ENCODE data around the gene GARIN5B. TPM values are rescaled to one million over a fixed set of nuclear protein-coding genes. Genes with fewer than 3 reads are reported as not detected.
"Not testable (repeated sequence)": the region's sequence is repeated elsewhere in the genome, so short reads cannot be mapped to it uniquely, and the experiment has no call there.

GARIN5B gene
- total and polyA plus RNA-seq, 4 experiments from 2014 or later, result not detected

- Histone ChIP-seq H3K9me3 (ENCODE audit: control insufficient read depth in 1 of 2, low read length in 2 of 2) (no peaks in the 10 kb centered on the region), H3K27me3 (ENCODE audit: insufficient read depth, low read length) (no peaks in the 10 kb centered on the region), H3K4me3 (ENCODE audit: low read length in 2 of 2) (peak overlapping the region; percentile 28 to 63), H3K4me1 (ENCODE audit: insufficient read depth, low read length) (peaks cover 24% of the 10 kb centered on the region), H3K36me3 (ENCODE audit: insufficient read depth, low read length) (peaks cover 22% of the 10 kb centered on the region), H3K27ac (ENCODE audit: low read depth, low read length) (peak overlapping the region; percentile 99)
- H3K4me3 Mint-ChIP-seq, result peak overlapping the region; percentile 76 to 95 (median 82)
- peak in 1 of 5 donors; percentile 52 for DNase-seq
- no peaks in the 10 kb centered on the region for H3K27me3 Mint-ChIP-seq
- ChIA-PET CTCF (ENCODE audit: partially characterized antibody) (interaction anchor here (2.4 kb wide), 1 partner anchor 12 kb away, joined by 14 read pairs; no protein-coding TSS in a partner anchor), POLR2A (ENCODE audit: partially characterized antibody) (interaction anchor here (0.6 to 8.5 kb wide), 24 partner anchors 8 to 1270 kb away, joined by 3 to 247 read pairs (median 6); partner anchors contain the start of genes BRSK1, CNOT3, FIZ1 and HSPBP1)
- intact Hi-C loops (cut with micrococcal nuclease), result loop anchor here (5.0 kb wide), 1 partner anchor 235 kb away; the partner anchor contains the start of genes ZNF580 and ZNF581
- peaks cover 22 to 32% (median 28%) of the 10 kb centered on the region in 4 donors for H3K4me1 Mint-ChIP-seq
- peak overlapping the region; percentile 84 to 99 (median 93) for H3K27ac Mint-ChIP-seq
- peaks cover 0 to 17% (median 0%) of the 10 kb centered on the region in 8 donors for H3K9me3 Mint-ChIP-seq
- H3K36me3 Mint-ChIP-seq, result peaks cover 20 to 44% of the 10 kb centered on the region in 2 donors
Observed at GRCh38 chr19:55406826-55407549, 43.9 kb upstream of the GARIN5B start.

GRCh38 chr19:55406091-55406825, 43.2 kb upstream of the GARIN5B start:
- intact Hi-C loops (cut with micrococcal nuclease), result loop anchor here (5.0 kb wide), 1 partner anchor 236 kb away; the partner anchor contains the start of genes ZNF580 and ZNF581
- peaks cover 24% of the 10 kb centered on the region for H3K4me1 ChIP-seq (ENCODE audit: insufficient read depth, low read length)
- Mint-ChIP-seq H3K9me3 (peaks cover 0 to 17% (median 0%) of the 10 kb centered on the region in 8 donors), H3K36me3 (peaks cover 24 to 47% of the 10 kb centered on the region in 2 donors), H3K27ac (peak overlapping the region; percentile 84 to 99 (median 93)), H3K4me1 (peaks cover 22 to 32% (median 28%) of the 10 kb centered on the region in 4 donors), H3K27me3 (no peaks in the 10 kb centered on the region), H3K4me3 (peak overlapping the region; percentile 76 to 95 (median 82))
- ChIA-PET CTCF (ENCODE audit: partially characterized antibody) (no interaction called here), POLR2A (ENCODE audit: partially characterized antibody) (interaction anchor here (0.7 to 8.5 kb wide), 9 partner anchors 18 to 1269 kb away, joined by 3 to 247 read pairs (median 8); partner anchors contain the start of genes CNOT3, HSPBP1, PPP1R12C and PPP6R1)
- no peak for DNase-seq
- peak overlapping the region; percentile 28 to 63 for H3K4me3 ChIP-seq (ENCODE audit: low read length in 2 of 2)
- H3K36me3 ChIP-seq (ENCODE audit: insufficient read depth, low read length), result peaks cover 26% of the 10 kb centered on the region
- H3K27ac ChIP-seq (ENCODE audit: low read depth, low read length), result peak overlapping the region; percentile 99
- H3K27me3 ChIP-seq (ENCODE audit: insufficient read depth, low read length), result no peaks in the 10 kb centered on the region
- H3K9me3 ChIP-seq (ENCODE audit: control insufficient read depth in 1 of 2, low read length in 2 of 2), result no peaks in the 10 kb centered on the region

GRCh38 chr19:55405638-55406037, 42.6 kb upstream of the GARIN5B start:
- Histone ChIP-seq H3K27ac (ENCODE audit: low read depth, low read length) (peak overlapping the region; percentile 18), H3K9me3 (ENCODE audit: control insufficient read depth in 1 of 2, low read length in 2 of 2) (no peaks in the 10 kb centered on the region), H3K36me3 (ENCODE audit: insufficient read depth, low read length) (peaks cover 28% of the 10 kb centered on the region), H3K27me3 (ENCODE audit: insufficient read depth, low read length) (no peaks in the 10 kb centered on the region), H3K4me1 (ENCODE audit: insufficient read depth, low read length) (peaks cover 24% of the 10 kb centered on the region), H3K4me3 (ENCODE audit: low read length in 2 of 2) (no peak overlapping the region)
- Mint-ChIP-seq H3K36me3 (peaks cover 25 to 53% of the 10 kb centered on the region in 2 donors), H3K27ac (peak overlapping the region; percentile 49 to 99 (median 93)), H3K27me3 (no peaks in the 10 kb centered on the region), H3K4me3 (peak overlapping the region in 7 of 8 donors; percentile 76 to 95 (median 81)), H3K4me1 (peaks cover 22 to 32% (median 28%) of the 10 kb centered on the region in 4 donors), H3K9me3 (peaks cover 0 to 17% (median 0%) of the 10 kb centered on the region in 8 donors)
- ChIA-PET CTCF (ENCODE audit: partially characterized antibody) (no interaction called here), POLR2A (ENCODE audit: partially characterized antibody) (interaction anchor here (0.7 to 8.5 kb wide), 4 partner anchors 17 to 149 kb away, joined by 3 to 247 read pairs (median 32); partner anchors contain the start of genes HSPBP1, PPP6R1, RPL28 and TMEM238)
- no peak for DNase-seq
- intact Hi-C loops (cut with micrococcal nuclease), result loop anchor here (5.0 kb wide), 1 partner anchor 237 kb away; the partner anchor contains the start of genes ZNF580 and ZNF581

- Histone ChIP-seq H3K27me3 (ENCODE audit: insufficient read depth, low read length) (no peaks in the 10 kb centered on the region), H3K9me3 (ENCODE audit: control insufficient read depth in 1 of 2, low read length in 2 of 2) (no peaks in the 10 kb centered on the region), H3K36me3 (ENCODE audit: insufficient read depth, low read length) (peaks cover 31% of the 10 kb centered on the region), H3K4me3 (ENCODE audit: low read length in 2 of 2) (no peak overlapping the region), H3K4me1 (ENCODE audit: insufficient read depth, low read length) (peaks cover 18% of the 10 kb centered on the region), H3K27ac (ENCODE audit: low read depth, low read length) (no peak overlapping the region)
- CTCF ChIA-PET (ENCODE audit: partially characterized antibody), result no interaction called here
- intact Hi-C loops (cut with micrococcal nuclease), result no loop called here
- DNase-seq, result no peak
- Mint-ChIP-seq H3K4me3 (no peak overlapping the region), H3K36me3 (peaks cover 32 to 55% of the 10 kb centered on the region in 2 donors), H3K27ac (no peak overlapping the region), H3K27me3 (no peaks in the 10 kb centered on the region), H3K9me3 (peaks cover 0 to 4% (median 0%) of the 10 kb centered on the region in 8 donors), H3K4me1 (peaks cover 21 to 35% (median 28%) of the 10 kb centered on the region in 4 donors)
- POLR2A ChIA-PET (ENCODE audit: partially characterized antibody), result interaction anchor here (1.3 to 8.5 kb wide), 2 partner anchors 14 to 64 kb away, joined by 6 to 247 read pairs; partner anchors contain the start of genes RPL28 and TMEM238
Observed at GRCh38 chr19:55402509-55402908, 39.4 kb upstream of the GARIN5B start.

GRCh38 chr19:55401390-55401789, 38.3 kb upstream of the GARIN5B start:
- H3K9me3 Mint-ChIP-seq; H3K4me3 ChIP-seq (ENCODE audit: low read length in 2 of 2); DNase-seq; H3K27ac ChIP-seq (ENCODE audit: low read depth, low read length); H3K4me3 Mint-ChIP-seq; H3K9me3 ChIP-seq (ENCODE audit: control insufficient read depth in 1 of 2, low read length in 2 of 2); H3K27me3 Mint-ChIP-seq; H3K27ac Mint-ChIP-seq; H3K27me3 ChIP-seq (ENCODE audit: insufficient read depth, low read length); intact Hi-C loops (cut with micrococcal nuclease); CTCF ChIA-PET (ENCODE audit: partially characterized antibody): not testable (repeated sequence)
- Histone ChIP-seq H3K36me3 (ENCODE audit: insufficient read depth, low read length) (peaks cover 31% of the 10 kb centered on the region), H3K4me1 (ENCODE audit: insufficient read depth, low read length) (peaks cover 12% of the 10 kb centered on the region)
- Mint-ChIP-seq H3K4me1 (peaks cover 17 to 28% (median 22%) of the 10 kb centered on the region in 4 donors), H3K36me3 (peaks cover 32 to 51% of the 10 kb centered on the region in 2 donors)
- POLR2A ChIA-PET (ENCODE audit: partially characterized antibody), result interaction anchor here (3.4 kb wide), 1 partner anchor 12 kb away, joined by 25 read pairs; no protein-coding TSS in a partner anchor

GRCh38 chr19:55400281-55401087, 37.4 kb upstream of the GARIN5B start:
- POLR2A ChIA-PET (ENCODE audit: partially characterized antibody), result interaction anchor here (0.9 to 3.4 kb wide), 4 partner anchors 9 to 61 kb away, joined by 3 to 25 read pairs (median 4); partner anchors contain the start of genes KMT5C and TMEM238
- Mint-ChIP-seq H3K9me3 (no peaks in the 10 kb centered on the region), H3K4me1 (peaks cover 8 to 18% (median 13%) of the 10 kb centered on the region in 4 donors), H3K27ac (peak overlapping the region in 2 of 7 donors; percentile 18 to 35), H3K4me3 (no peak overlapping the region), H3K27me3 (no peaks in the 10 kb centered on the region), H3K36me3 (peaks cover 26 to 42% of the 10 kb centered on the region in 2 donors)
- DNase-seq, result no peak
- CTCF ChIA-PET (ENCODE audit: partially characterized antibody), result no interaction called here
- H3K4me3 ChIP-seq (ENCODE audit: low read length in 2 of 2), result no peak overlapping the region
- H3K27ac ChIP-seq (ENCODE audit: low read depth, low read length), result no peak overlapping the region
- intact Hi-C loops (cut with micrococcal nuclease), result no loop called here
- no peaks in the 10 kb centered on the region for H3K9me3 ChIP-seq (ENCODE audit: control insufficient read depth in 1 of 2, low read length in 2 of 2)
- peaks cover 30% of the 10 kb centered on the region for H3K36me3 ChIP-seq (ENCODE audit: insufficient read depth, low read length)
- H3K27me3 ChIP-seq (ENCODE audit: insufficient read depth, low read length), result no peaks in the 10 kb centered on the region
- peaks cover 2% of the 10 kb centered on the region for H3K4me1 ChIP-seq (ENCODE audit: insufficient read depth, low read length)

Measured in CD4-positive, alpha-beta memory T cell (primary cell).